NCI-H1092 treated with DMSO at 0.1 percent for 48 hours (cell line): ENCODE results near the gene ERVW-1.
A peak's percentile ranks its signal among the peaks of the same experiment; 100 is the strongest.
"Not testable (repeated sequence)": the region's sequence is repeated elsewhere in the genome, so short reads cannot be mapped to it uniquely, and the experiment has no call there.

ENCODE experiments used
- DNase-seq: peaks from one replicate; lab custom pipeline; 2025; lab: John Stamatoyannopoulos, UW

Gene ERVW-1

GRCh38 chr7:92468589-92468988 lies 9.2 kb downstream of the ERVW-1 start:
- DNase-seq, result not testable (repeated sequence)

DNA sequence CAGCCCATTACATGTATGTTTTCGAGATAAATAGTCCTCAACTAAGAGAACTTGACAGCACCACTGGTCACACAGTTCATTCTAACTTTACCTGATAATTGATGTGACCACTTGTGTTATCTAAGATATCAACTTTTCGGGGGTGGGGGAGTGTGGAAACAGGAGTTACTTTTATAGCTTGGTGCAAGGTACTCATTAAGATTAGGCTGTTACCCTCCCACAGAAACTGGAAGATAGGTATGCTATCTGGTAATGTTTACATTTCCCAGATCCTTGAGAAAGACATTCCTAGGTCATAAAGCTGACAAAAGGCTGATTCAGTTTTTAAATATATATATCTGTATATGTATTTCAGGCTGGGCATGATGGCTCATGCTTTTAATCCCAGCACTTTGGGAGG lies 11.1 kb downstream of the ERVW-1 start:
- DNase-seq, result no peak

- DNase-seq, result no peak
Measured at GRCh38 chr7:92464515-92464914, 13.2 kb downstream of the ERVW-1 start.

DNA sequence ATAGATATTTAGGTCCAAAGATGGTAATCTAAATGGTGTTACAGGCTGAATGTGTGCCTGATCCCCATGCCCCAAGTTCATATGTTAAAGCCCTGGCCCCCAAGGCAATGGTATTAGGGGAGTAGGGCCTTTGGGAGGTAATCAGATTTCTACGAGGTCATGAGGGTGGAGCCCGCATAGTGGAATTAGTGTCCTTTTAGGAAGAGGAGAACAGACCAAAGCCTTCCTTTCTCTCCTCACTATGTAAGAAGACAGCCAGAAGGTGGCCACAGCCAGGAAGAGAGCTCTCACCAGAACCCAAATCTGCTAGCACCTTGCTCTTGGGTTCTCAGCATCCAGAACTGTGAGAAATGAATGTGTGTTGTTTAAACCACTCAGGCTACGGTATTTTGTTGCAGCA lies 15.2 kb downstream of the ERVW-1 start:
- no peak for DNase-seq

DNA sequence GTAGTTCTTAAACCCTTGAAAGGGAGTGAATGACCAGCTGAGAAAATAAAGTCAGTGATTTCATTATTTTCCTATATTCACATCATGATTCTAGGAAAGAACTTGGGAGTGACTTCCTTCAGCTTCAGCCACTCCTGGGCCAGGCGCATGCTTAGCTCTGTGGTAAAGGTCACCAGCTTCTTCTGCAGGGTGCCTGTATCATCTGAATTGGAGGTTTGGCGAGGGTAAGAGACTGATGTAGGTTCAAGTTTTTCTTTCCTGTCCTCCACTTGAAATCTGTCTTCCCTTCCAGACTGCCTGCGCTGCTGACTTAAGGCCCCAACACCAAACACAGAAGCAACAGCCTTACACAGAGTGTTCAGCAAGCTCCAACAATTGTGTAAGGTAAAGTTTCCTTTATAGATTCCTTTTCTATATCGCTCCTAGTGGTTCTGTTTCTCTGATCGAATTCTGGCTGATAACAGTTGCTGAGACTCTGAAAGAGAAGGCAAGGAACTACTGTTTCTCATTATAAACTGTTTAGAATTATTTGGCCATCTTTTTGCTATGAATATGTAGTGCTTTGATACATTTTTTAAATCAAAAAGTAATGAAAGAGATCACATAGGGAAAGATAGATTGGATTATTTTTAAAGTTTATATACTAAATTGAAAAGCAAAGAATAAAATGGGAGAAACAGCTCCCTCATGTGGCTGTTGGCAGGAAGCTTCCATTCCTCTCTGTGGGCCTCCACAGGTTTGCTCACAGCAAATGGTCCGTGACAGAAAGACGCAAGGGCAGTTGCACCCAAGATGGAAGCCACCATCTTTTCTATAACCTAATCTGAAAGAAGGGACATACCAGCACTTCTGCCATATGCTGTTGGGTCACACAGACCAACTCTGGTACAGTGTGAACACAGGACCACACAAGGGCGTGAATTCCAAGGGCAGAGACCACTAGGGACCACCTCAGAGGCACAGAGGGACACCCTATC lies 16.4 kb downstream of the ERVW-1 start:
- peak; percentile 54 for DNase-seq

DNA sequence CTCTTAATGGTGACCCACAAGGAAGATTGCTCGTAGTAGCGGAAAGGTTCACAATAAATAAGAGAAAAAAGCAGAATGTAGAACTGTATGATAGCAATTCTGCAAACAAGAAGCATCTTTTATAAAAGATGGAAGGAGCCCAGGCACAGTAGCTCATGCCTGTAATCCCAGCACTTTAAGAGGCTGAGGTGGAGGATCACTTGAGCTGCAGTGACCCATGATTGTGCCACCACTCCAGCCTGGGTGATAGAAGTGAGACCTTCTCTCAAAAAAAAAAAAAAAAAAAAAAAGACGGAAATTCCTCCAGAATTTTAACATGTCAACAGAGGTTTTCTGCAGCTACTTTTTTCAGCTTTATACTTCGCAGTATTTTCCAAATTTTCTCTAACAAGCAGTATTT lies 17.2 kb downstream of the ERVW-1 start:
- DNase-seq, result no peak

DNA sequence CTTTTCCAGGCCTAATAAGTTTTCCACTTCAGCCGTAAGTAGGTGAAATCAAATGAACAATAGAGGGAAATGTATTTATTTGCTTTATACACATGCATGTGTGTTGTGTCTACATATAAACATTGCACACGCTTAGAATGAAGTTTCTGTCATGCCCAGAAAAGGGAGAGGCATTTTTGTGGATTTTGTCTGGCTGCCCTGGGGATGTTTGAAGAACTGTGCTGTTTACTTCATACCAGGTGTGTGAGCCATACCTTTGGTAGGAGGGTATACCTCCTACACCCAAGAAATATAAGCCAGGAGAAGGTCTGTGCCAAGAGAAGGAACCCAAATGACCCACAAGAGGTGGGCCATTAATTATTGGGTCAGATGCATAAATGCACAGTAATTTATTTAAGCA lies 17.6 kb downstream of the ERVW-1 start:
- DNase-seq, result no peak

- no peak for DNase-seq
Measured at GRCh38 chr7:92456236-92456635, 21.5 kb downstream of the ERVW-1 start.

GRCh38 chr7:92451645-92452044 lies 26.1 kb downstream of the ERVW-1 start:
- DNase-seq, result no peak

DNA sequence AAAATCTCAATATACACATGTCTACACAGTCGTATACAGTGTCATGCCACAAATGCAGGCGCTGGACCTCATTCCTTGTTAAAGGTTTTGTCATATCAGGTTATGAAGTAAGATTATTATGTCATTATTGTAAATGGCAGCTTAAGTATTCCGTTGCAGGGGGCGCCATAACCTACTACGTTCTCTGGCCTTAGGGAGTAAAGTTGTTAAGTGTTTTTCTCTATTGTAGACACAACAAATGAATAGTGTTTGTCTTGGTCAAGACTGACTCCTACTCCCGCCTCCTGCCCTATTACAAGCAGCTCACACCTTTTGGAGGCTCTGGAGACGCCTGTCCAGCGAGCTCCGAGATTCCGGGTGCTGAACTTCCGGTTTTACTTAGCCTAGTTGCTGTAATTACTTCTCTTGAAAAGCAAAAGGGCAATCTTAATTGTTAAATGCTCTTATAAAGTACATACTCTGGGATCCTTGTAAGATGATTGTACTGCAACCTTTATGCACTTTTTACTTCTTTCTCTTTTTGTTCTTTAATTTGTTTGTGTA lies 29.5 kb downstream of the ERVW-1 start:
- DNase-seq, result peak; percentile 70

GRCh38 chr7:92447345-92448204 lies 30.2 kb downstream of the ERVW-1 start, which contains the start of gene GATAD1:
Gene GATAD1, plus strand, starts transcription at chr7:92447482. Its CDS starts 248 bp downstream, at chr7:92447730.
- peak; percentile 94 for DNase-seq

DNA sequence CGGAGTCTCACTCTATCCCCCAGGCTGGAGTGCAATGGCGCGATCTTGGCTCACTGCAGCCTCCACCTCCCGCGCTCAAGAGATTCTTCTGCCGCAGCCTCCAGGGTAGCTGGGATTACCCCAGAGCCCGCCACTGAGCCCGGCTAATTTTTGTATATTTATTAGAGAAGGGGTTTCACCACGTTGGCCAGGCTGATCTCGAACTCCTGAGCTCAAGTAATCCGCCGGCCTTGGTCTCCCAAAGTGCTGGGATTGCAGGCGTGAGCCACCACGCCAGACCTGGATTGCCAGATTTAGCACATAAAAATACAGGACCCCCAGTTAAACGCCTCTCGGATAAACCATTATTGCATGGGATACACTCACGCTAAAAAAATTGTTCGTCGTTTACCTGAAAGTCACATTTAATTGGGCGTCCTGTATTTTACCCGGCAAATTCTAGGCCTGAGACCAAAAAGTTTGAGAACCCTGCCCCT lies 30.8 kb downstream of the ERVW-1 start:
- no peak for DNase-seq

DNA sequence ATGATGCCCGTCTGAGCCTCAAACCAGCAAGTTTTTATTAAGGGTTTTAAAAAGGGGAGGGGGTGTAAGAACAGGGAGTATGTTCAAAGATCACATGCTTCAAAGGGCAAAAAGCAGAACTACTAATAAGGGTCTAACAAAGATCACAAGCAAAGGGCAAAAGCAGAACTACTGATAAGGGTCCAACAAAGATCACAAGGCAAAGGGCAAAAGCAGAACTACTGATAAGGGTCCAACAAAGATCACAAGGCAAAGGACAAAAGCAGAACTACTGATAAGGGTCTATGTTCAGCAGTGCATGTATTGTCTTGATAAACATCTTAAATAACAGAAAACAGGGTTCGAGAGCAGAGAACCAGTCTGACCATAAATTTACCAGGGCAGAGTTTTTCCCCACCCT lies 35.0 kb downstream of the ERVW-1 start:
- DNase-seq, result not testable (repeated sequence)

GRCh38 chr7:92437956-92438491 lies 39.7 kb downstream of the ERVW-1 start:
- DNase-seq, result no peak

DNA sequence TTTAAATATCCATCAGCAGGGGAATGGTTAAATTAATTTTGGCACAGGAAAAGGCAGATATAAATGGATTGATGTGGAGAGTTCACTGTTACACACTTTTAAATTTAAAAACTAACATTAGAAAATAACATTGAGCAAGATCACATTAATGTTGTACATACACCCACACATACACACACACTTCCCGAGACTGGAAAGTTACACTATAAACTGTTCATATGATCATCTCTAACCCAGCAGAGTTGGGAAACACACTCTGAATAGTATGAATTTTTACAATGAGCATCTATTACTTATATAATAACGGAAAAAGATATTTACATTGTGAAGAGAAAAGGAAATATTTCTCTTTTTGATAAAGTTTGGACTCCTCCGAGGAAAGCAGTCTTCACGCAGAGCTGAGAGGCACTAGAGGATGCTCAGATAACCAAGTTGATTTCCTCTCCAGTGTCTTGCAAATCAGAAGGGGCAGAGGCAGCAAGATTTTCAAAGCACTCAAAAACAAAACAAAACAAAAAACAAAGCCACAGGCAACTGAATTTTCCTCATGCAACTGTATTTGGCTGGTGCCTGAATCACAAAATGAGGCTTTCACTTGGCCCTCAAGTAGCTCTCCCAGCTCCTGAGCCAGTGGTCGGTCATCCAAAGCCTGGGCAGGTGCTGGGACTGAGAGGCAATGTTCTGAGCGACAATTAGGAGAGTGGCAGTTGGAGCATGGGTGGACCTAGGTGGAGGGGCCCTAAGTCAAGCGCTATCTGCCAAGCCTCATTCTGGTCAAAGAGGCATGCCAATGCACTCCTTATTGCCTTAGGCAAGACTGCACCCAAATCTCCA lies 40.9 kb downstream of the ERVW-1 start:
- DNase-seq, result no peak

- no peak for DNase-seq
Measured at GRCh38 chr7:92435542-92435941, 42.2 kb downstream of the ERVW-1 start.

DNA sequence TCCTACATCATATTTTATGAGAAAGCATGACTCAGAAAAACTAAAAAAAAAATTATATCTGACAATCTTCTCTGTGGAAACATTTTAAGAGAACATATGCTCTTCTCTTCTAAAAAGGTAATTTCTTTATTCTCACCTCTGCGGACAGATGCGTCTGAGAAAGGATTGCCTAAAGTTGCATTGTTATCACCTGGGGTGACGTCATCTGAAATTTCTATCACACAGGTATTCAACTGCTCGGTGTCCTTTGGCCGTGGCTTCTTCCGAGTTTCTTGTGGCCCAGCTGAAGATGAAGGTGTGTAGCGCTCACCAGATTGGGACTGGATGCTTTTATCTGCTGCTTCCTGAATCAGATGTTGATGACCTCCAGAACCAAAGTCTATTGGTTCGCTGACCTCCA lies 44.7 kb downstream of the ERVW-1 start:
- no peak for DNase-seq

DNA sequence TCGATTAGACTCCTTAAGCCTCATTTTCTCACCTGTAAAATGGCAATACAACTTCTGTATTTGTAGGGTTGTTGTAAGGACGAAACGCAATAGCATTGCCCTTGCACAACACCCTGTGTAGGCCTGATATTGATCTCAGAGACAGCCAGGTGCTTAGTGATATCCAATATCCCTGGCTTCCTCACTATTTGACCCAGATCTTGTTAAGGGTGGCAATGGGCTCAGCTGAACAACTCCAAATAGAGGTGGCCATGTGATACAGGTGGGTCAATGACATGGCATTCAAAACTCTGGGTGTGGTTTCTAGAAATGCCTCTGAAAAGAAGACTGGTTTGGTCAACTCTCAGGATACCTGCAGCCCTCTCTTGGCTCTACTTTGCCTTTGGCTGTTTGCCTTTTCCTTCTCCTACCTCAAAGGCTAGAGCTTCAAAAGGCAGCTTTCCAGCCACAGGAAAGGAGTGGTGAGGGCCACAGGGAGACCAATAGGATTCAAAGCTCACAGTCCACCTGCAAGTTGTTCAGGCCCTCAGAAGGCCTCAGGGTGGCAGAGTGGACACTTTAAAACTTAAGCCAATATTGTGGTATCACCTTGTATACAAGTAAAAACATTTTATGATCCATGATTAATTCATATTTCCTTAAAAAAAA lies 45.3 kb downstream of the ERVW-1 start:
- no peak for DNase-seq

- no peak for DNase-seq
Measured at GRCh38 chr7:92427193-92427592, 50.6 kb downstream of the ERVW-1 start.

- DNase-seq, result no peak
Measured at GRCh38 chr7:92425311-92425947, 52.3 kb downstream of the ERVW-1 start.
